Endothelial cell of umbilical vein (primary cell): Measurements from ENCODE around the gene SORCS3.

Experiments
- CTCF ChIP-seq, 2 donors: IDR thresholded peaks; 1 replicate in 1 of 2; 2 replicates in 1 of 2; pipeline ENCODE4 v1.5.1; 2011; ENCODE audit warnings: low read length in 2 of 2, mild to moderate bottlenecking in 2 of 2, moderate library complexity in 2 of 2, control low read depth in 1 of 2, inconsistent platforms in 1 of 2, low read depth in 1 of 2; ENCODE audit not compliant: insufficient read depth in 1 of 2; ENCODE audit errors: extremely low read depth in 1 of 2
- EZH2 ChIP-seq: IDR thresholded peaks from 2 replicates; pipeline ENCODE4 v1.6.1; 2012; ENCODE audit warnings: borderline replicate concordance, low read depth, mild to moderate bottlenecking, moderate library complexity, low read length, inconsistent platforms; ENCODE audit not compliant: severe bottlenecking
- JUN ChIP-seq: IDR thresholded peaks from 2 replicates; pipeline ENCODE4 v1.6.1; 2011; ENCODE audit warnings: borderline replicate concordance, low read depth; ENCODE audit not compliant: insufficient read length, insufficient read depth
- MYC ChIP-seq: IDR thresholded peaks from one replicate; pipeline ENCODE4 v1.6.1; 2011; ENCODE audit warnings: mild to moderate bottlenecking, low read depth, low read length
- POLR2A ChIP-seq: IDR thresholded peaks from 2 replicates; pipeline ENCODE4 v1.6.1; 2012; ENCODE audit warnings: low read depth, mild to moderate bottlenecking, control low read depth, low read length
- POLR2AphosphoS5 ChIP-seq: IDR thresholded peaks from 2 replicates; pipeline ENCODE4 v1.6.1; 2012; ENCODE audit warnings: low read depth, mild to moderate bottlenecking, control low read depth, low read length, moderate library complexity; ENCODE audit not compliant: insufficient read depth

GRCh38 chr10:104777086-104777799 is 136.2 kb downstream of the SORCS3 start:
- TF ChIP-seq POLR2A: no peak
- TF ChIP-seq CTCF (IDR thresholded peaks at IDR 0.05; ENCODE audit: extremely low read depth in 1 of 2, insufficient read depth in 1 of 2, low read depth in 1 of 2, low read length in 2 of 2): no peak
- TF ChIP-seq JUN: no peak
- TF ChIP-seq POLR2AphosphoS5: no peak
- TF ChIP-seq EZH2: no peak
- TF ChIP-seq MYC: no peak
